ENCODE data around the gene BHLHA9.

Gene BHLHA9

GRCh38 chr17:1260086-1260769, 10.0 kb upstream of the BHLHA9 start:
- peak overlapping the region; percentile 56; the same call in 1 of the 2 replicates for H3K4me3 ChIP-seq (ENCODE audit: low read length)
- H3K9ac ChIP-seq (ENCODE audit: low read depth, low read length), result no peak overlapping the region
- no peaks in the 10 kb centered on the region for H3K36me3 ChIP-seq (ENCODE audit: insufficient read depth, low read depth, low read length)
- H3K27ac ChIP-seq (ENCODE audit: low read length), result no peak overlapping the region
- H3K4me1 ChIP-seq (ENCODE audit: insufficient read depth, low read length), result no peaks in the 10 kb centered on the region
- no peaks in the 10 kb centered on the region for H3K9me3 ChIP-seq (ENCODE audit: insufficient read depth, low read depth, low read length)
- H3K27me3 ChIP-seq (ENCODE audit: insufficient read depth, low read length), result peaks cover 35% of the 10 kb centered on the region

- no peaks in the 10 kb centered on the region for H3K36me3 ChIP-seq (ENCODE audit: insufficient read depth, low read depth, low read length)
- H3K9ac ChIP-seq (ENCODE audit: low read depth, low read length), result no peak overlapping the region
- H3K9me3 ChIP-seq (ENCODE audit: insufficient read depth, low read depth, low read length), result no peaks in the 10 kb centered on the region
- no peaks in the 10 kb centered on the region for H3K4me1 ChIP-seq (ENCODE audit: insufficient read depth, low read length)
- no peak overlapping the region for H3K4me3 ChIP-seq (ENCODE audit: low read length)
- peaks cover 32% of the 10 kb centered on the region for H3K27me3 ChIP-seq (ENCODE audit: insufficient read depth, low read length)
- H3K27ac ChIP-seq (ENCODE audit: low read length), result no peak overlapping the region
These were observed 9.5 kb upstream of the BHLHA9 start for GRCh38 chr17:1260770-1261161.

DNA sequence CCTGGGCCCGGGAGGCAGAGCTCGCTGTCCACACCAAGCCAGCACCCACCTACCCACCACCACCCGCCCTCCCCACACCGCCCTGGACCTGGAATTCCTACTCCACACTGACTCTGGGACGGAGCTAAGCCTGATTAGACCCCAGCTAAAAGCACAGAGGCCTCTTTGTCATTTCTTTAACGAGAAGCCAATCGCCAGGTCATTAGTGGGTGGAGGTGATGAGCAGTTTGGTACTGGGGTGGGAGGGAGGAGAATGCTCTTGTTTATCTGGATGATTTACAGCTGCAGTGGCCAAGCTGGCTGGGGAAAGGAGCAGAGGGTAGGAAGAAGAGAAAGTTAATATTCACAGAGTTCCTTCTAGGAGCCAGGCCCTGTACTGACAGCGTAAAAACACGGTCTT, 6.0 kb upstream of the BHLHA9 start:
- Histone ChIP-seq H3K9ac (ENCODE audit: low read depth, low read length) (no peak overlapping the region), H3K4me3 (ENCODE audit: low read length) (no peak overlapping the region), H3K4me1 (ENCODE audit: insufficient read depth, low read length) (no peaks in the 10 kb centered on the region)

GRCh38 chr17:1267471-1267943, 2.7 kb upstream of the BHLHA9 start:
- Histone ChIP-seq H3K4me1 (ENCODE audit: insufficient read depth, low read length) (no peaks in the 10 kb centered on the region), H3K36me3 (ENCODE audit: insufficient read depth, low read depth, low read length) (no peaks in the 10 kb centered on the region), H3K9me3 (ENCODE audit: insufficient read depth, low read depth, low read length) (no peaks in the 10 kb centered on the region), H3K27me3 (ENCODE audit: insufficient read depth, low read length) (peaks cover 5% of the 10 kb centered on the region; the same call in 1 of the 2 replicates), H3K27ac (ENCODE audit: low read length) (no peak overlapping the region), H3K4me3 (ENCODE audit: low read length) (peak overlapping the region; percentile 87), H3K9ac (ENCODE audit: low read depth, low read length) (peak overlapping the region; percentile 79; the same call in 1 of the 2 replicates)

More for the DNA sequence above, 6.0 kb upstream of the BHLHA9 start:
- Histone ChIP-seq H3K36me3 (ENCODE audit: insufficient read depth, low read depth, low read length) (no peaks in the 10 kb centered on the region), H3K9me3 (ENCODE audit: insufficient read depth, low read depth, low read length) (no peaks in the 10 kb centered on the region), H3K27me3 (ENCODE audit: insufficient read depth, low read length) (peaks cover 25% of the 10 kb centered on the region), H3K27ac (ENCODE audit: low read length) (no peak overlapping the region)

DNA sequence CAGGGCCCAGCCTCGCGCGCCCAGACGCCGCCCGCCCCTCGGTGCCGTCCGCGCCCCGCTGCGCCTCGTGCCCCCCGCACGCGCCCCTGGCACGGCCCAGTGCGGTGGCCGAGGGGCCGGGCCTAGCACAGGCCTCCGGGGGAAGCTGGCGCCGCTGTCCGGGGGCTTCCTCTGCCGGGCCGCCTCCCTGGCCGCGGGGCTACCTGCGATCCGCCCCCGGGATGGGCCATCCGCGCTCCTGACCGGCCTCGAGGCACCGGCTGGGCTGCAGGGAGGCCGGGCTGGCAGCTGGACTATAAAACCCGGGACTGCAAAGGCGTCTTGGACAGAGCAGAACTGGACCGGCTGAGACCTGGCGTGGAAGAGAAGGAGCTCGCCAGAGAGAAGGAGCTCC, 783 bp downstream of the BHLHA9 start:
- H3K36me3 ChIP-seq (ENCODE audit: insufficient read depth, low read depth, low read length), result no peaks in the 10 kb centered on the region
- H3K27ac ChIP-seq (ENCODE audit: low read length), result no peak overlapping the region
- no peak overlapping the region for H3K4me3 ChIP-seq (ENCODE audit: low read length)
- peaks cover 5% of the 10 kb centered on the region; the same call in 1 of the 2 replicates for H3K27me3 ChIP-seq (ENCODE audit: insufficient read depth, low read length)
- H3K9ac ChIP-seq (ENCODE audit: low read depth, low read length), result no peak overlapping the region
- H3K4me1 ChIP-seq (ENCODE audit: insufficient read depth, low read length), result no peaks in the 10 kb centered on the region
- H3K9me3 ChIP-seq (ENCODE audit: insufficient read depth, low read depth, low read length), result no peaks in the 10 kb centered on the region

DNA sequence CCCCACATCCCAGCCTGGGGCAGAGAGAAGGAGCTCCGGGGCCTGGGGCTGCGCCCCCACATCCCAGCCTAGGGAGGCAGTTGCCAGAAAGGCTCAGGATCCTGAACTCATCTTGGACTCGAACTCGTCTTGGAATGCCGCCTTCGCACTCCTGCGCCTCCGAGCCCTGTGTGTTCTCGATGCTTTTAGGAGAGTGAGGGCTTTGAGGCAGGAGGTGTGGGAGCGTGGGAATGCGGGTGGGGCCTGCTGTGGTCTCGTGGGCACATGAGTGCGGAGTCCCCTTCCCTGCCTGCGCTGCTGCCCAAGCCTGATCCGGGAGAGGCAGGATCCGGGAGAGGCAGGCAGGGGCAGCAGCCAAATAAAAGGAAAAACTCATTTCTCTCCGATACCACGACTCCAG, 1.2 kb downstream of the BHLHA9 start:
- no peak overlapping the region for H3K27ac ChIP-seq (ENCODE audit: low read length)
- no peaks in the 10 kb centered on the region for H3K36me3 ChIP-seq (ENCODE audit: insufficient read depth, low read depth, low read length)
- H3K4me3 ChIP-seq (ENCODE audit: low read length), result no peak overlapping the region
- peaks cover 5% of the 10 kb centered on the region; the same call in 1 of the 2 replicates for H3K27me3 ChIP-seq (ENCODE audit: insufficient read depth, low read length)
- H3K9me3 ChIP-seq (ENCODE audit: insufficient read depth, low read depth, low read length), result no peaks in the 10 kb centered on the region
- no peaks in the 10 kb centered on the region for H3K4me1 ChIP-seq (ENCODE audit: insufficient read depth, low read length)
- no peak overlapping the region for H3K9ac ChIP-seq (ENCODE audit: low read depth, low read length)

- Histone ChIP-seq H3K27me3 (ENCODE audit: insufficient read depth, low read length) (no peaks in the 10 kb centered on the region), H3K4me1 (ENCODE audit: insufficient read depth, low read length) (no peaks in the 10 kb centered on the region), H3K9ac (ENCODE audit: low read depth, low read length) (no peak overlapping the region), H3K4me3 (ENCODE audit: low read length) (no peak overlapping the region), H3K9me3 (ENCODE audit: insufficient read depth, low read depth, low read length) (no peaks in the 10 kb centered on the region), H3K36me3 (ENCODE audit: insufficient read depth, low read depth, low read length) (no peaks in the 10 kb centered on the region), H3K27ac (ENCODE audit: low read length) (no peak overlapping the region)
These were observed 2.5 kb downstream of the BHLHA9 start for GRCh38 chr17:1272701-1273100.

DNA sequence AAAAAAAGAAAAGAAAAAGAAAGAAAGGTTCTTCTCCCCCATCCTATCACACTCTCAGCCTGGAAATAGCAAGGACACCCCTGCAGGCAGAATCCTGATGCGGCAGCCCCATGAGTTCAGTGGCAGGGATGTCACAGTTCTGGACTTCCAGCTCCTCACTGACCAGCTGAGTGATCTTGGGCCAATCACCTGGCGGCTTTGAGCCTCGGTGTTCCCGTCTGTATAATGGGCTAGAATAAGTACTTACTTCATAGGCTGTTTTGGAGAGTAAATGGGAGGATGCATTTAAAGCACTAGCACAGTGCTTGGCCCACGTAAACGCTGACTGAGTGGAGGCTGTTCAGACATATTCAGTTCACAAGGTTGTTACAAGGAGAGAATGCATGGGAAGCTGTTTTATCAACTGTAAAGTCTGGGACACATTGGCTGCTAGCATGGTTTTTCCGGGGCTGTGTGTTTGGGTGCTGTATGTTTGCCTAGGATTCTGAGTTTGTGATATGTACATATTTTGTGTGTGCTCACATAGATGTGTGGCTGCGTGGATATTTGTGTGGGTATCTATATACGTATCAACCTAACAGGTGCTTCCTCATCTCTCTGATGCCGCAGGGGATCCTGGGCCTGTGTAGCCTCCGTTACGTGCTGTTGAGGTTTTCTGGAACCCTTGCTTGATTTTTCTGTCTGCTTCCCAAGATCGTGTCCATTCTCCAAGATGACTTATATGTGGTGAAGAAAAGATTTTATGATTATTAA, 3.4 kb downstream of the BHLHA9 start:
- Histone ChIP-seq H3K4me3 (ENCODE audit: low read length) (no peak overlapping the region), H3K9ac (ENCODE audit: low read depth, low read length) (no peak overlapping the region), H3K9me3 (ENCODE audit: insufficient read depth, low read depth, low read length) (no peaks in the 10 kb centered on the region), H3K27ac (ENCODE audit: low read length) (no peak overlapping the region), H3K4me1 (ENCODE audit: insufficient read depth, low read length) (no peaks in the 10 kb centered on the region), H3K36me3 (ENCODE audit: insufficient read depth, low read depth, low read length) (no peaks in the 10 kb centered on the region), H3K27me3 (ENCODE audit: insufficient read depth, low read length) (no peaks in the 10 kb centered on the region)

DNA sequence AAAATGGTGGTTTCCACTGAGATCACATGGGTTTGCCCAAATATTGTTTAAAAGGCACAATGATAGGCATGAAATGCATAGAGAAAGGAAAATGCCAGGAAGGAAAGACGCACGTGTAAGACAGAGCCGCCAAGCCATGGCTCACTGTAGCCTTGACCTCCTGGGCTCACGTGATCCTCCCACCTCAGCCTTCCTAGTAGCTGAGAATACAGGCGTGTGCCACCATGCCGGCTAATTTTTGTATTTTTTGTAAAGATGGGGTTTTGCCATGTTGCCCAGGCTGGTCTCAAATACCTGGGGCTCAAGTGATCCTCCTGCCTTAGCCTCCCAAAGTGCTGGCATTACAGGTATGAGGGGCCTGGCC, 4.0 kb downstream of the BHLHA9 start:
- Histone ChIP-seq H3K9me3 (ENCODE audit: insufficient read depth, low read depth, low read length) (no peaks in the 10 kb centered on the region), H3K27ac (ENCODE audit: low read length) (no peak overlapping the region)

DNA sequence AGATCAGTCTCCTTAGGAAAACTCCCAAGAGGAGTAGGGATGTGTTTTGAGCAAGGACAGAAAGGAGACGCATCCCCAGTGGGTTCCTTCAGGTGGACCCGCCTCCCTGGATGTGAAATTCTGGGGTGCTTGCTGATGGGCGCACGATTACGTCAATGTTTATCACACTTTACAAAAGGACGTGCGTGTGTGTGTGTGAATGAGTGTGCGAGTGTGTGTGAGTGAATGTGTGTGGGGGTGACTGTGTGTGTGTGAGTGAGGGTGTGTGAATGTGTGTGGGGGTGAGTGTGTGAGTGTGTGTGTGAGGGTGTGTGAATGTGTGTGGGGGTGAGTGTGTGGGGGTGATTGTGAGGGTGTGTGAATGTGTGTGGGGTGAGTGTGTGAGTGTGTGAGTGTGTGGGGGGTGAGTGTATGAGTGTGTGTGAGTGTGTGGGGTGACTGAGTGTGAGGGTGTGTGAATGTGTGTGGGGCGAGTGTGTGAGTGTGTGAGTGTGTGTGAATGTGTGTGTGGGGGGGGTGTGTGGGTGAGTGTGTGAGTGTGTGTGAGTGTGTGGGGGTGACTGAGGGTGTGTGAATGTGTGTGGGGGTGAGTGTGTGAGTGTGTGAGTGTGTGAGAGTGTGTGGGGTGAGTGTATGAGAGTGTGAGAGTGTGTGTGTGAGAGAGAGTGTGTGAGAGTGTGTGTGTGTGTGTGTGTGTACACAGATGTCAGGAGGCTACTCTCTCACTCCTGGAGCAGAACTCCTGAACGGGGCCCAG, 5.1 kb downstream of the BHLHA9 start:
- Histone ChIP-seq H3K9me3 (ENCODE audit: insufficient read depth, low read depth, low read length) (no peaks in the 10 kb centered on the region), H3K4me3 (ENCODE audit: low read length) (no peak overlapping the region), H3K36me3 (ENCODE audit: insufficient read depth, low read depth, low read length) (no peaks in the 10 kb centered on the region), H3K4me1 (ENCODE audit: insufficient read depth, low read length) (no peaks in the 10 kb centered on the region), H3K9ac (ENCODE audit: low read depth, low read length) (no peak overlapping the region), H3K27ac (ENCODE audit: low read length) (no peak overlapping the region), H3K27me3 (ENCODE audit: insufficient read depth, low read length) (no peaks in the 10 kb centered on the region)

More for the DNA sequence above, 4.0 kb downstream of the BHLHA9 start:
- Histone ChIP-seq H3K27me3 (ENCODE audit: insufficient read depth, low read length) (no peaks in the 10 kb centered on the region), H3K36me3 (ENCODE audit: insufficient read depth, low read depth, low read length) (no peaks in the 10 kb centered on the region), H3K4me1 (ENCODE audit: insufficient read depth, low read length) (no peaks in the 10 kb centered on the region), H3K9ac (ENCODE audit: low read depth, low read length) (no peak overlapping the region), H3K4me3 (ENCODE audit: low read length) (no peak overlapping the region)

- H3K9ac ChIP-seq (ENCODE audit: low read depth, low read length), result no peak overlapping the region
- no peak overlapping the region for H3K27ac ChIP-seq (ENCODE audit: low read length)
- H3K9me3 ChIP-seq (ENCODE audit: insufficient read depth, low read depth, low read length), result no peaks in the 10 kb centered on the region
- H3K4me1 ChIP-seq (ENCODE audit: insufficient read depth, low read length), result no peaks in the 10 kb centered on the region
- no peak overlapping the region for H3K4me3 ChIP-seq (ENCODE audit: low read length)
- H3K36me3 ChIP-seq (ENCODE audit: insufficient read depth, low read depth, low read length), result no peaks in the 10 kb centered on the region
- H3K27me3 ChIP-seq (ENCODE audit: insufficient read depth, low read length), result no peaks in the 10 kb centered on the region
These were observed 5.9 kb downstream of the BHLHA9 start for GRCh38 chr17:1275962-1276736.

Measured in iPS-20b (cell line).